GM12801 (cell line): ENCODE measurements around the gene PTPRK.

Experiments
- CTCF ChIP-seq: IDR thresholded peaks from one replicate; pipeline ENCODE4 v1.5.1; 2011; ENCODE audit warnings: control low read depth; ENCODE audit not compliant: insufficient read length; ENCODE audit errors: extremely low read depth

The PTPRK gene

GRCh38 chr6:128239146-128239545 lies 281.3 kb downstream of the PTPRK start:
- TF ChIP-seq CTCF = no peak

- TF ChIP-seq CTCF = no peak
Observed at GRCh38 chr6:128238225-128238624, 282.2 kb downstream of the PTPRK start.

GRCh38 chr6:128235556-128235955 lies 284.8 kb downstream of the PTPRK start:
- TF ChIP-seq CTCF = no peak

GRCh38 chr6:128233531-128233930 lies 286.9 kb downstream of the PTPRK start:
- no peak for TF ChIP-seq CTCF

- TF ChIP-seq CTCF = no peak
Observed at GRCh38 chr6:128230267-128230989, 290.0 kb downstream of the PTPRK start.

GRCh38 chr6:128225612-128226011 lies 294.8 kb downstream of the PTPRK start:
- TF ChIP-seq CTCF = no peak

GRCh38 chr6:128216917-128217316 lies 303.5 kb downstream of the PTPRK start:
- TF ChIP-seq CTCF = no peak
